ENCODE results near the gene CHCHD3. TPM values are rescaled to one million over a fixed set of nuclear protein-coding genes. Genes with fewer than 3 reads are reported as not detected.

Gene CHCHD3
- total RNA-seq, 1 donor from 2014 or later = 142 TPM

GRCh38 chr7:132819648-132820047 is 262.2 kb downstream of the CHCHD3 start:
- Histone ChIP-seq H3K9ac (no peak overlapping the region), H3K36me3 (no peaks in the 10 kb centered on the region), H3K9me3 (ENCODE audit: low read depth) (no peaks in the 10 kb centered on the region), H3K79me2 (ENCODE audit: low read depth) (no peaks in the 10 kb centered on the region), H3K4me3 (no peak overlapping the region), H3K27ac (no peak overlapping the region), H3F3A (ENCODE audit: low read depth) (peaks cover 6% of the 10 kb centered on the region), H4K20me1 (ENCODE audit: low read depth) (peaks cover 7% of the 10 kb centered on the region), H2AFZ (replicated peaks) (no peak overlapping the region), H3K4me2 (no peak overlapping the region), H3K4me1 (peaks cover 15% of the 10 kb centered on the region), H3K27me3 (no peaks in the 10 kb centered on the region)
- H3K27me3 Mint-ChIP-seq (ENCODE audit: insufficient read depth, low read depth) = no peaks in the 10 kb centered on the region
- TF ChIP-seq EZH2phosphoT487 (IDR thresholded peaks at IDR 0.05) (no peak), CTCF (IDR thresholded peaks at IDR 0.05) (no peak), EZH2 (IDR thresholded peaks at IDR 0.05) (no peak)
- H3K4me1 Mint-ChIP-seq = peaks cover 6% of the 10 kb centered on the region
- H3K9me3 Mint-ChIP-seq = no peaks in the 10 kb centered on the region
- no peak overlapping the region for H3K4me3 Mint-ChIP-seq
- H3K36me3 Mint-ChIP-seq = peaks cover 2% of the 10 kb centered on the region
- DNase-seq (ENCODE audit: low spot score) = no peak
- H3K27ac Mint-ChIP-seq = no peak overlapping the region

- H3K9ac ChIP-seq = no peak overlapping the region
- no peak overlapping the region for H3K4me2 ChIP-seq
- peaks cover 6% of the 10 kb centered on the region for H3F3A ChIP-seq (ENCODE audit: low read depth)
- Mint-ChIP-seq H3K27me3 (ENCODE audit: insufficient read depth, low read depth) (no peaks in the 10 kb centered on the region), H3K27ac (no peak overlapping the region), H3K9me3 (no peaks in the 10 kb centered on the region), H3K4me1 (peaks cover 6% of the 10 kb centered on the region), H3K36me3 (peaks cover 2% of the 10 kb centered on the region), H3K4me3 (no peak overlapping the region)
- TF ChIP-seq CTCF (IDR thresholded peaks at IDR 0.05) (no peak), EZH2phosphoT487 (IDR thresholded peaks at IDR 0.05) (no peak), EZH2 (IDR thresholded peaks at IDR 0.05) (no peak)
- no peaks in the 10 kb centered on the region for H3K79me2 ChIP-seq (ENCODE audit: low read depth)
- no peak overlapping the region for H3K4me3 ChIP-seq
- no peaks in the 10 kb centered on the region for H3K27me3 ChIP-seq
- no peak overlapping the region for H3K27ac ChIP-seq
- H3K9me3 ChIP-seq (ENCODE audit: low read depth) = no peaks in the 10 kb centered on the region
- H3K36me3 ChIP-seq = no peaks in the 10 kb centered on the region
- H2AFZ ChIP-seq (replicated peaks) = no peak overlapping the region
- peaks cover 15% of the 10 kb centered on the region for H3K4me1 ChIP-seq
- no peak for DNase-seq (ENCODE audit: low spot score)
- H4K20me1 ChIP-seq (ENCODE audit: low read depth) = peaks cover 7% of the 10 kb centered on the region
Observed at GRCh38 chr7:132817949-132818348, 263.9 kb downstream of the CHCHD3 start.

GRCh38 chr7:132815696-132816311 is 266.1 kb downstream of the CHCHD3 start:
- no peaks in the 10 kb centered on the region for H3K79me2 ChIP-seq (ENCODE audit: low read depth)
- H4K20me1 ChIP-seq (ENCODE audit: low read depth) = peaks cover 7% of the 10 kb centered on the region
- no peak for DNase-seq (ENCODE audit: low spot score)
- H3K4me3 ChIP-seq = no peak overlapping the region
- Mint-ChIP-seq H3K36me3 (peaks cover 8% of the 10 kb centered on the region), H3K4me3 (no peak overlapping the region), H3K27ac (peak overlapping the region; percentile 27), H3K4me1 (peaks cover 6% of the 10 kb centered on the region), H3K27me3 (ENCODE audit: insufficient read depth, low read depth) (no peaks in the 10 kb centered on the region), H3K9me3 (no peaks in the 10 kb centered on the region)
- no peaks in the 10 kb centered on the region for H3K9me3 ChIP-seq (ENCODE audit: low read depth)
- H3K4me1 ChIP-seq = peaks cover 15% of the 10 kb centered on the region
- no peak overlapping the region for H3K27ac ChIP-seq
- no peaks in the 10 kb centered on the region for H3K36me3 ChIP-seq
- no peak overlapping the region for H2AFZ ChIP-seq (replicated peaks)
- H3K4me2 ChIP-seq = no peak overlapping the region
- H3K27me3 ChIP-seq = no peaks in the 10 kb centered on the region
- TF ChIP-seq EZH2phosphoT487 (IDR thresholded peaks at IDR 0.05) (no peak), EZH2 (IDR thresholded peaks at IDR 0.05) (no peak), CTCF (IDR thresholded peaks at IDR 0.05) (no peak)
- H3K9ac ChIP-seq = no peak overlapping the region
- H3F3A ChIP-seq (ENCODE audit: low read depth) = peaks cover 6% of the 10 kb centered on the region
